ENCODE results near the gene AREG. TPM values are rescaled to one million over a fixed set of nuclear protein-coding genes. Genes with fewer than 3 reads are reported as not detected.

The AREG gene
- total RNA-seq, 4 donors from 2014 or later = 4.0 to 56.1 (median 22.5) TPM

GRCh38 chr4:74400395-74400794, 44.5 kb upstream of the AREG start:
- Histone ChIP-seq H3K4me1 (no peaks in the 10 kb centered on the region), H3K36me3 (no peaks in the 10 kb centered on the region), H3K27me3 (no peaks in the 10 kb centered on the region), H3K9me3 (no peaks in the 10 kb centered on the region), H3K4me3 (no peak overlapping the region), H3K27ac (no peak overlapping the region)
- DNase-seq (no peak), ATAC-seq (no peak)
- in situ Hi-C loops (cut with MboI; ENCODE audit: low sequenced_read_pairs in 4 of 4) = no loop called here
- TF ChIP-seq, protein P1, sequence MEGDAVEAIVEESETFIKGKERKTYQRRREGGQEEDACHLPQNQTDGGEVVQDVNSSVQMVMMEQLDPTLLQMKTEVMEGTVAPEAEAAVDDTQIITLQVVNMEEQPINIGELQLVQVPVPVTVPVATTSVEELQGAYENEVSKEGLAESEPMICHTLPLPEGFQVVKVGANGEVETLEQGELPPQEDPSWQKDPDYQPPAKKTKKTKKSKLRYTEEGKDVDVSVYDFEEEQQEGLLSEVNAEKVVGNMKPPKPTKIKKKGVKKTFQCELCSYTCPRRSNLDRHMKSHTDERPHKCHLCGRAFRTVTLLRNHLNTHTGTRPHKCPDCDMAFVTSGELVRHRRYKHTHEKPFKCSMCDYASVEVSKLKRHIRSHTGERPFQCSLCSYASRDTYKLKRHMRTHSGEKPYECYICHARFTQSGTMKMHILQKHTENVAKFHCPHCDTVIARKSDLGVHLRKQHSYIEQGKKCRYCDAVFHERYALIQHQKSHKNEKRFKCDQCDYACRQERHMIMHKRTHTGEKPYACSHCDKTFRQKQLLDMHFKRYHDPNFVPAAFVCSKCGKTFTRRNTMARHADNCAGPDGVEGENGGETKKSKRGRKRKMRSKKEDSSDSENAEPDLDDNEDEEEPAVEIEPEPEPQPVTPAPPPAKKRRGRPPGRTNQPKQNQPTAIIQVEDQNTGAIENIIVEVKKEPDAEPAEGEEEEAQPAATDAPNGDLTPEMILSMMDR (IDR thresholded peaks at IDR 0.05 in 4 of 5, conservative IDR thresholded peaks at IDR 0.05 in 1 of 5) = no peak
- TF ChIP-seq POLR2A (IDR thresholded peaks at IDR 0.05) = no peak
- intact Hi-C loops (cut with DNase I; ENCODE audit: low total_unique reads) = no loop called here

DNA sequence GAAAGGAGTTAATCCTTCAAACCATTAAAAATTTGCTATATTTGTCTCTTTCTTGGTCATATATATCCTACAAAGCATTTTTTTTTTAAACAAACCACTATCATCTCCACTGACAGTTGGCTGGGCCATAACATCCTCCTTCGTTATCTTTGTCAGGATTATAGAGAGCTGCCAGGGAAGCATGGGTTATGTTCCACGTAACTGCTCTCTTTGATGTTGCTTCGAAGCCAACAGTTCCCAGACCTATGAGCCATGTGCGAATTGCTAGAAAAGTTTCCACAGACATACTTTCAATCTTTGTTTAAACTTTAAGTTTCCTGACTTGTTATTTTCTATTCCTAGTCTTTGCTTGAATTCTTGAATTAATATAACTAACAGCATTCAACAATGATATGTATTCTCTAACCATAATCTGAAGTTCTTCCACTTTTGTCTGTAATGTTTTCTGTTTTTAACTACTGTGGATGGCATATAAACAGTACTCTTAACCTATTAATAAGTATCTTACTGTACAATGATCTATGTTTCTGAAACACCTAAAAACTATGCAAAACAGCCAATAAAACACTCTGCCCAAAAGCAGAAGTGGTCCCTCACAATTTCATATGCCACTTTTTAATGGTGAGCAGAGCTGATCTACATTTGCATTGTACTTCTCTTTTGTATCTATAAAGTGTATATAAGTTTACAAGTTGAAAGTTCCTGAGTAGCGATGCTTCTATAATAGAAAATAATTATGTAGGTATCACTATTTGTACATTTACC, 42.1 kb upstream of the AREG start:
- Histone ChIP-seq H3K36me3 (no peaks in the 10 kb centered on the region), H3K4me3 (no peak overlapping the region), H3K9me3 (no peaks in the 10 kb centered on the region), H3K4me1 (no peaks in the 10 kb centered on the region), H3K27me3 (no peaks in the 10 kb centered on the region), H3K27ac (no peak overlapping the region)
- ATAC-seq (no peak), DNase-seq (no peak)
- intact Hi-C loops (cut with DNase I; ENCODE audit: low total_unique reads) (no loop called here), in situ Hi-C loops (cut with MboI; ENCODE audit: low sequenced_read_pairs in 4 of 4) (no loop called here)
- TF ChIP-seq POLR2A (IDR thresholded peaks at IDR 0.05) = no peak

- Histone ChIP-seq H3K27me3 (no peaks in the 10 kb centered on the region), H3K27ac (no peak overlapping the region), H3K4me3 (no peak overlapping the region), H3K4me1 (no peaks in the 10 kb centered on the region), H3K9me3 (no peaks in the 10 kb centered on the region), H3K36me3 (no peaks in the 10 kb centered on the region)
- ATAC-seq (no peak), DNase-seq (no peak)
- no peak for TF ChIP-seq POLR2A (IDR thresholded peaks at IDR 0.05)
- TF ChIP-seq, protein P1 (IDR thresholded peaks at IDR 0.05 in 4 of 5, conservative IDR thresholded peaks at IDR 0.05 in 1 of 5) = no peak
- intact Hi-C loops (cut with DNase I; ENCODE audit: low total_unique reads) = no loop called here
- in situ Hi-C loops (cut with MboI; ENCODE audit: low sequenced_read_pairs in 4 of 4) = no loop called here
Measured at GRCh38 chr4:74407891-74408290, 37.0 kb upstream of the AREG start.

DNA sequence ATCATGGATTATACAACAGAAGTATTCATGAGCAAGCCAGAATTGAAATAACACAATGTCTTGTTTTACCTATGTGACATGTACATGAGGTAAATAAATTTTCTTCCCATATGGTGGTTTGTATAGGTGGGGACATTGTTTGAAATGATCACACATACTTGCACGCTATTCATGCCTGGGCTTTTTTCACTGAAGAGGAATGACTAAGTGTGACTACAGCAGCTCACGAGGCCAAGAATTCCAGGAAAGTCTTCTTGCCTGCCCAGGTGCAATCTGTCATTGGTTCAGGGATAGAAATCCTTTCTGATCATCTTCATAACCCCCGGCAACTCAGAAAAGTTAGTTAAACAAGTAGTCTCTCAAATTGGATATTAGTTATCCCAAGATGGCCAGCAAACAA, 36.3 kb upstream of the AREG start:
- Histone ChIP-seq H3K9me3 (no peaks in the 10 kb centered on the region), H3K27ac (no peak overlapping the region), H3K36me3 (no peaks in the 10 kb centered on the region), H3K4me1 (no peaks in the 10 kb centered on the region), H3K27me3 (no peaks in the 10 kb centered on the region), H3K4me3 (no peak overlapping the region)
- ATAC-seq (no peak), DNase-seq (no peak)
- in situ Hi-C loops (cut with MboI; ENCODE audit: low sequenced_read_pairs in 4 of 4) = no loop called here
- intact Hi-C loops (cut with DNase I; ENCODE audit: low total_unique reads) = no loop called here
- TF ChIP-seq POLR2A (IDR thresholded peaks at IDR 0.05) = no peak
- TF ChIP-seq, protein P1 (IDR thresholded peaks at IDR 0.05 in 4 of 5, conservative IDR thresholded peaks at IDR 0.05 in 1 of 5) = no peak

DNA sequence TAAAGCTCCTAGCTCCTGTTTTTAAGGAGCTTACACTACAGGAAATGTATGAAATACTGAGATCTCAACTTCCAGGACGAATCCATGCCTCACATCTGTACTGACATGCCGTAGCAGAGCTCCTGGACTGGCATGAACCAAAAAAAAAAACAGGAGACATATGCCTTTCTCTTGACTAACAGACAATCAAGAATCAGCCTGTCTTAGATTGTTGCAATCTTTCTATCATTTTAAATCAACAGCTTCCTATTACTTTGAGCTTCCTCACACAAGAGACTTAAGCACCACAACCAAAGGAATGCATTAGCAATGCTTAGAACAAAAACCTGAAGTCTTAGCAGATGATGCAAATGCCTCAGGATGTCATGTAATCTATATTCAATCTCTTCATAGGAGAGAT, 34.7 kb upstream of the AREG start:
- DNase-seq (no peak), ATAC-seq (no peak)
- Histone ChIP-seq H3K27me3 (no peaks in the 10 kb centered on the region), H3K36me3 (no peaks in the 10 kb centered on the region), H3K4me3 (no peak overlapping the region), H3K27ac (no peak overlapping the region), H3K4me1 (no peaks in the 10 kb centered on the region), H3K9me3 (no peaks in the 10 kb centered on the region)
- intact Hi-C loops (cut with DNase I; ENCODE audit: low total_unique reads) (no loop called here), in situ Hi-C loops (cut with MboI; ENCODE audit: low sequenced_read_pairs in 4 of 4) (no loop called here)
- TF ChIP-seq POLR2A (IDR thresholded peaks at IDR 0.05) = no peak
- TF ChIP-seq, protein P1 (IDR thresholded peaks at IDR 0.05 in 4 of 5, conservative IDR thresholded peaks at IDR 0.05 in 1 of 5) = no peak

Measured in gastrocnemius medialis (tissue), 4 donors.